ENCODE data around the gene ZNF121. TPM values are rescaled to one million over a fixed set of nuclear protein-coding genes. Genes with fewer than 3 reads are reported as not detected.
"Not testable (repeated sequence)": the region's sequence is repeated elsewhere in the genome, so short reads cannot be mapped to it uniquely, and the experiment has no call there.

Gene ZNF121
- total RNA-seq (2014; rRNA removed; shearing (Covaris generic); ENCODE audit: low replicate concordance) = 7.4 and 13.3 TPM in 2 replicates

DNA sequence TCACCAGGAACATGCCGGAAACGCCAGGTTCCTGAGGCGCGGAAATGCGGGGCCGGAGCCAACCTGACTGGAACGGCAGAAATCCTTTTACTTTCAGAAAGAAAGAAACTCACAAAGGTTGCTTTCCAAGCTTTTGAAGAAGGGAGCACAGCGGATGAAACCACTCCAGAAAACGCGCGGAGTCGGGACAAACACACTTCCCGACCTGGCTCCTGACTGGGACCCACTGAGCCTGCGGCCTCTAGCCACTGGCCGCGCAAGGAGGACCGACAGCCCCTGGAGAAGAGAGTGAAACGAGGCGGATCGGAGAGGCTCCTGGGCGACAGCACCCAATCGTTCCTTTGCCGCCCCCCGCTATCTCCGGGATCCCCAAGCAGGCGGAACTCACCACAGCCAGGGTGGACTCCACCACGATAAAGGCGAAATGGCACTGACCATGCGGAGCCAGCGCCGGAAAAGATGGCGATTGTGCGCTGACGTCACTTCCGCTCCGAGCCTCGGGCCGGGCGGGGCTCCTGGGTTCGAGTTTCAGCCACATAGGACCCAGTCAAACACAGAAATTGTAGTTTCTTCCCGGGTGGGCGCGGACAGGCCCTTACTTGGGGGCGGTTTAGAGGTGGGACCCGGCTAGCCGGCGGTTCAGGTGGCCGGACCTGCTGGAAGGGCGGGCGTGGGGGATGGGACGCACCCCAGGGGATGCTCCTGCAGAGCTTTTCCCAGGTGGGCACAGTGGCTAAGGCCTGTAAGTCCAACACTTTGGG is at the start of gene ZNF121:
Gene ZNF121, minus strand, starts transcription at position 432 of the 761 bp plus-strand sequence. CDS start 16,407 bp downstream, outside the sequence.
- in situ Hi-C loops (cut with HindIII; ENCODE audit: low pct_unique_long_range_greater_than_20kb, low sequenced_read_pairs) = no loop called here
- DNase-seq (ENCODE audit: low read depth) = peak; percentile 76

DNA sequence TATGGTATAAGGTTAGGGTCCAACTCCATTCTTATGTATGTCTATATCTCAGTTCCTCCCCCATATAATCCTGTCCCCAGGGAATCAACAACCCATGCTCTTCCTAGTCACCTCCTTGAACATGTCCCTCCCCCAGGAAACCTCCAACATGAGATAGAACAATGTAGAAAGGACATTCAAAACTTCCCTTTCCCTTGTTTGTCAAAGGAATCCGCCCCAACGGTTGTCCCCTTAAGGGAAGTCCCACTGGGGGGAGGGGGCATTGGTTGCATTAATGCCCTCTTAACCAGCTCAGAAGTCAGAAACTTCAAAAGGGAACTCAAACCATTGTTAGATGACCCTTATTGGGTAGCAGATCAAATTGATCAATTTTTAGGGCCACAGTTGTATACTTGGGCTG is 43.6 kb upstream of the ZNF121 start:
- no peak for DNase-seq (ENCODE audit: low read depth)
- in situ Hi-C loops (cut with HindIII; ENCODE audit: low pct_unique_long_range_greater_than_20kb, low sequenced_read_pairs) = no loop called here

DNA sequence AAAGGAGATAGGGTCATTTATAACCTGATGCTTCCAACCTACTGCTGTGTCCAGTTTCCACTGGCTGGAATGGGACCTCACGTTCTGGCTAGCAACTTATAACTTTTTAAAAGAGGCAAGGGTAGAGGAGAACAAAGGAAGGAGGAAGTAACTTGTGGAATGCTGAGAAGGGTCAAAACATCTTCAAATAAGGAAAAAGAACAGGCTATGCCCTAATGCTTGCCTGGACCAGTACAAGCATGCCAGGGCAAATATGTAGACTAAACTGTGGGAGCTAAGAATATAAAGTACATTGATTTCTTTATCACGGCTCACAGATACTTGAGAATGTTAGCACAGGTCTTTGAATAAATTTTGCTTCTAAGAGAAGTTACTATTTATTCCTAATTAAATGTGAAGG is 38.2 kb upstream of the ZNF121 start:
- DNase-seq (ENCODE audit: low read depth) = no peak
- in situ Hi-C loops (cut with HindIII; ENCODE audit: low pct_unique_long_range_greater_than_20kb, low sequenced_read_pairs) = no loop called here

DNA sequence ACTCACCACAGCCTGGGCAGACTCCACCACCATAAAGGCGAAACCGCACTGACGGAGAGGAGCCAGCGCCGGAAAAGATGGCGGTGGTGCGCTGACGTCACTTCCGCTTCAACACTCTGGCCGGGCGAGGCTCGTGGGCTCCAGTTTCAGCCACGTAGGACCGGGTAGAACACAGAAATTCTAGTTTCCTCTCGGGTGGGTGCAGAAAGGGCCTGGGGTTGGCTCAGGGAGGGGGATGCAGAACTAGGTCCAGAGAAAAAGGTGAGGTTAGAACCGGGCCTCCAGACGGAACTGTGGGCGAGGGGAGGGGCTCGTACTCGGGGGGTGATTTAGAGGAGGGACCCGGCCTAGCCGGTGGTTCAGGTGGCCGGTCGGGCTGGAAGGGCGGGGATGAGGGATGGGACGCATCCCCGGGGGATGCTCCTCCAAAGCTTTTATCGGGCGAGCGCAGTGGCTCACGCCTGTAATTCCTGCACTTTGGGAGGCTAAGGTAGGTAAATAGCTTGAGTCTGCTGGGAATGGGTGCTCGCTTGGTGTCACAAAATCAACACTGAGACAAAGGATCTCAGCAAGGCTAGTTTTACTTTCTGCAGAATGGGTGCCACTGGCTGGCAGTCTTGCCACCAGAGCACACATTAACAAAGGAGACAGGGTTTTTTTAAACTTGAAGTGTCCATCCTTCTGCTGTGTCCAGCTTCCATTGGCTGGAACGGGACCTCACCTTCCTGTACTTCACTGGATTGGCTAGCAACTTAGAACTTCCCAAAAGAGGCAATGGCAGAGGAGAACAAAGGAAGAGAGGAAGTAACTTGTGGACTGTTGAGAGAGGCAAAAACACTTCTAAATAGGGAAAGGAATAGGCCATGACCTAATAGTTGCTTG is 37.1 kb upstream of the ZNF121 start, which contains the start of gene ZNF561:
Gene ZNF561, minus strand, starts transcription at position 77 of the 882 bp plus-strand sequence. CDS start 1,776 bp downstream, outside the sequence.
- DNase-seq (ENCODE audit: low read depth) = peak; percentile 80
- in situ Hi-C loops (cut with HindIII; ENCODE audit: low pct_unique_long_range_greater_than_20kb, low sequenced_read_pairs) = no loop called here

DNA sequence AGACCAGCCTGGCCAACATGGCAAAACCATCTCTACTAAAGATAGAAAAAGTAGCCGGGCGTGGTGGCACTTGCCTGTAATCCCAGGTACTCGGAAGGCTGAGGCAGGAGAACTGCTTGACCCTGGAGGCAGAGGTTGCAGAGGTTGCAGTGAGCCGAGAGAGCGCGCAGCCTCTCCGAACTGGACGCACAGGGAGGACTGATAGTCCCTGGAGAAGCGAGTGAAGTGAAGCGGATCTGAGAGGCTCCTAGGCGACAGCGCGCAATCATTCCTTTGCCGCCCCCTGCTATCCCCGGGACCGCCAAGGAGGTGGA is 36.5 kb upstream of the ZNF121 start:
- in situ Hi-C loops (cut with HindIII; ENCODE audit: low pct_unique_long_range_greater_than_20kb, low sequenced_read_pairs) = no loop called here
- DNase-seq (ENCODE audit: low read depth) = no peak

DNA sequence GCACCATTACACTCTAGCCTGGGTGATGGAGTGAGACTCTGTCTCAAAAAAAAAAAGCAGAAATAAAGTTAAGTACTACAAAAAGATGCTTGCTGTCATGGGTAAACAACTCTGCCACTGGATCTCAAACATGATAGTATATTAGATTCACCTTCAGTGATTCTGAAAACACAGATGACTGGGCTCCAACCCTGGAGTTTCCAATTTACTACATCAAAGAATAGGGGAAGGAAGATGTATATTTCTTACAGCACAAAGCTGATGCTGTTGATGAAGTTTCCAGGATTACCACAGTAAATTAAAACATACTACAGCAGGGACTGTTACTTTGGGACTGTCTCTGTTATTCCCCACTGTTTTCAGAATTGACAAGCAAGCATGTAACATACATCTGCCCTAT is 31.5 kb upstream of the ZNF121 start:
- in situ Hi-C loops (cut with HindIII; ENCODE audit: low pct_unique_long_range_greater_than_20kb, low sequenced_read_pairs) = no loop called here
- DNase-seq (ENCODE audit: low read depth) = no peak

DNA sequence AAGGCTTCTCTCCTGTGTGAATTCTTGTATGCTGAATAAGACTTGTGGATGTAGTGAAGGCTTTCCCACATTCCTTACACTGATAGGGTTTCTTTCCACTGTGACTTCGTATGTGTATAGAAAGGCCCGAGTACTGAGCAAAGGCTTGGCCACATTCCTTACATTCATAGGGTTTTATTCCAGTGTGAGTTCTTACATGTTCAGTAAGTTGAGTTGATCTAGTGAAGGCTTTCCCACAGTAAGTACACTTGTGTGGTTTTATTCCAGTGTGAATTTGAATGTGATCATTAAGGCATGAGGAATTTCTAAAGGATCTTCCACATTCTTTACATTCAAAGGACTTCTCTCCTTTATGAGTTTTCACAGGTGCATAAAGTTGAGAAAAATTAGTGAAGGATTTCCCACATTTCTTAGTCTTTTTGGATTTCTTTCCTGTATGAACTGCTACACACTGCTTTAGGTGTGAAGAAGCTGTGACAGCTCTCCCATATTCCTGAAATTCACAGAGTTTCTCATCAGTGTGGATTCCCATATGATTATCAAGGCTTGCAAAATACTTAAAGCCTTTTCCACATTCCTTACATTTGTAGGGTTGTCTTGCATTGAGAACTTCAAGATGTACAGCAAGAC is 26.3 kb upstream of the ZNF121 start:
- no peak for DNase-seq (ENCODE audit: low read depth)
- in situ Hi-C loops (cut with HindIII; ENCODE audit: low pct_unique_long_range_greater_than_20kb, low sequenced_read_pairs) = no loop called here

DNA sequence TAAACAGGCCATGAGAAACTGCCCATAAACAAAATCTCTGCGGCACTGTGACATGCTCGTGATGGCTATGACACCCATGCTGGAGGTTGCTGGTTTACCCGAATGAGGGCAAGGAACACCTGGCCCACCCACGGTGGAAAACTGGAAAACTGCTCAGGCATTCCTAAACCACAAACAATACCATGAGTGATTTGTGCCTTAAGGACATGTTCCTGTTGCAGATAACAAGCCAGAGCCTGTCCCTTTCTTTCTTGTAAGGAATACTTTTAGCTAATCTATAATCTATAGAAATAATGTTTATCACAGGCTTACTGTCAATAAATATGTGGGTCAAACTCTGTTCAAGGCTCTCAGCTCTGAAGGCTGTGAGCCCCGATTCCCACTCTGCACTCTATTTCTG is 24.6 kb upstream of the ZNF121 start:
- in situ Hi-C loops (cut with HindIII; ENCODE audit: low pct_unique_long_range_greater_than_20kb, low sequenced_read_pairs) = no loop called here

DNA sequence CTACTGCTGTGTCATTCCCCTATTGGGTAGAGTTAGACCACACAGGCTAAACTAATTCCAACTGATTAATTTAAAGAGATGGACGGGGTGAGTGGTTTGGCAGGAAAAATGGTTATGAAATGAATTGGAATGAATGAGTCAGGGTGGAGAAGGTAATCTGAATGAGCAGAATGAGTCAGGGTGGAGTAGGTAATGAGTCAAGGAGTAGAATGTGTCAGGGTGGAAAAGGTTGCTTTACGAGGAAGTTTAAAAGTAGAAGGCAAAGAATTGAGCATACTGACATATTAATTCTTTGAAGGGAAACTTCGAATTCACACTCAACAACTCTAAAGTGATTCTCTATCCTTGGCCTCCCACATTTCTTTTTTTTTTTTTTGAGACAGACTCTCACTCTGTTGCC is 12.7 kb upstream of the ZNF121 start:
- no peak for DNase-seq (ENCODE audit: low read depth)
- in situ Hi-C loops (cut with HindIII; ENCODE audit: low pct_unique_long_range_greater_than_20kb, low sequenced_read_pairs) = no loop called here

More for the DNA sequence above, 24.6 kb upstream of the ZNF121 start:
- no peak for DNase-seq (ENCODE audit: low read depth)

DNA sequence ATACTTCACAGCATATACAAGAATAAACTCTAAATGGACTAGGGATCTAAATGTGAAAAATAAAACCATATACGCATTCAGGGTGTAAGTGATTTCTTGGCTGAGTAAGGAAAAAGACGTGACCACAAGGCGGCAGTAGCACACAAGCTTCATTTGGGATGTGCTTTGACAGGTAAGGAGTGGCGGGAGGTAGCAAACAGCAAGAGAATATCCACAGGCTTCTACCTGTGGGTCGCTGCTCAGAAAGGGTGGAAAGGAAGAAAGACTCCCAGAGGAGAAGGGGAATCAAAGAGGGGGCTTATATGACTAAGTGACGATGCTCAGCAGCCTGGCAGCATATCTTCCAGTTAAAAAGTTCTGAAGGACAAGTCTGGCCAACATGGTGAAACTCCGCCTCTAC is 2.5 kb upstream of the ZNF121 start:
- in situ Hi-C loops (cut with HindIII; ENCODE audit: low pct_unique_long_range_greater_than_20kb, low sequenced_read_pairs) = no loop called here
- DNase-seq (ENCODE audit: low read depth) = peak; percentile 35

DNA sequence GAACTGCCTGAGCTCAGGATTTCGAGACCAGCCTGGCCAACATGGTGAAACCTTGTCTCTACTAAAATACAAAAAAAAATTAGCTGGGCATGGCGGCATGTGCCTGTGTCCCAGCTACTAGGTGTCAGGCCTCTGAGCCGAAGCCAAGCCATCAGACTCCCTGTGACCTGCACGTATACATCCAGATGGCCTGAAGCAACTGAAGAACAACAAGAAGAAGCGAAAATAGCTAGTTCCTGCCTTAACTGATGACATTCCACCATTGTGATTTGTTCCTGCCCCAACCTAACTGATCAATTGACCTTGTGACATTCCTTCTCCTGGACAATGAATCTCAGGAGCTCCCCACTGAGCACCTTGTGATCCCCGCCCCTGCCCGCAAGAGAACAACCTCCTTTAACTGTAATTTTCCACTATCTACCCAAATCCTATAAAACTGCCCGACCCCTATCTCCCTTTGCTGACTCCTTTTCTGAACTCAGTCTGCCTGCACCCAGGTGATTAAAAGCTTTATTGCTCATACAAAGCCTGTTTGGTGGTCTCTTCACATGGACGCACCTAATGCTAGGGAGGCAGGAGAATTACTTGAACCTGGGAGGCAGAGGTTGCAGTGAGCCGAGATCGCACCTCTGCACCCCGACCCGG is 2.1 kb downstream of the ZNF121 start:
- DNase-seq (ENCODE audit: low read depth); in situ Hi-C loops (cut with HindIII; ENCODE audit: low pct_unique_long_range_greater_than_20kb, low sequenced_read_pairs): not testable (repeated sequence)

DNA sequence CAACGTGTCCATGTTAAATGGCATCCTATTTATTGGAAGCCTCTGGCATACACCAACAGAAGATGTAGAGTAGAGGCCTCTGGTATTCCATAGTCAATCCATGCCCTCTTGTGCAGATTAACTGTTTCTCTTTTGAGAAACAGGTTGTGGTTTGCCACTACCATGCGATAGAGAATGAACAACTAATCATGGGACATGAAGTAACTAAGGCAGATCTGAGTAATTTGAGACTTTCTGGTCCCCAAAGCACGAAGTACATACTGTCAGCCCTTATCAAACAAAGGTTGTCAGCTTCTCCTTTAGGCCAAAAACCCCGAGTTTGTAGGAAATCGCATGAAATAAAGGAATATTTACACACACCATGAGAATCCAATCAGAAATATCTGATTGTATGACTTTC is 3.6 kb downstream of the ZNF121 start:
- in situ Hi-C loops (cut with HindIII; ENCODE audit: low pct_unique_long_range_greater_than_20kb, low sequenced_read_pairs) = no loop called here
- DNase-seq (ENCODE audit: low read depth) = no peak

DNA sequence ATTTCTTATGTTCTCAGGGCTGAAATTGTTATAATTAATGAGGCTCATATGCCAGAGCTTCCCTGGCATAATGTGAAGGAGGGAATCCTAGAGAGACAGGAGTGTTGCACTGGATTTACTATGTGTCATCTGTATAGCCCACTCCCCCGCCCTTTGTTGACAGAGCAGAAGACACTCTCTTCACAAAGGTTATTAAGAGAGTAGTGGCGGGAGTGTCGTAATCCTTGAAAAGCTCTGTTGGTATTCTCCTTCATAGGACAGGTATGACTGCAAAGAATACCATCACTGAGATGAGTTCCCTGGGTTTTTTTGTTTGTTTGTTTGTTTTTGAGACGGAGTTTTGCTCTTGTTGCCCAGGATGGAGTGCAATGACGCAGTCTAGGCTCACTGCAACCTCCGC is 14.0 kb downstream of the ZNF121 start:
- in situ Hi-C loops (cut with HindIII; ENCODE audit: low pct_unique_long_range_greater_than_20kb, low sequenced_read_pairs) = no loop called here
- no peak for DNase-seq (ENCODE audit: low read depth)

DNA sequence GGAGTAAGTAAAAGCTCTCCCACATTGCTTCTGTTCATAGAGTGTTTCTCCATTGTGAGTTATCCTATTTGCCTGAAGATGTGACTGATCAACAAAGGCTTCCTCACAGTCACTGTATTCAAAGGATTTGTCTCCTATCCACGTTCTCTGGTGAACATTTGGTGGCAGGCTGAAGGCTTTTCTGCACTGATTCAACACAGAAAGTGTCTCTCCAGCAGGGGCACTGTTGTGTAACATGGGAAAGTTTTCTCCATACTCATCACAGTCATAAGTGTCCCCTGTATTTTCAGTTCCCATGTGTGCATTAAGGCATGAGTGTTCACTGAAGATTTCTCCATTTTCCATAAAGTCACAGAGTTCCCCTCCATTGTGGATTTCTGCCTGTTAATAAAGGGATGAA is 17.6 kb downstream of the ZNF121 start:
- in situ Hi-C loops (cut with HindIII; ENCODE audit: low pct_unique_long_range_greater_than_20kb, low sequenced_read_pairs) = no loop called here
- no peak for DNase-seq (ENCODE audit: low read depth)

DNA sequence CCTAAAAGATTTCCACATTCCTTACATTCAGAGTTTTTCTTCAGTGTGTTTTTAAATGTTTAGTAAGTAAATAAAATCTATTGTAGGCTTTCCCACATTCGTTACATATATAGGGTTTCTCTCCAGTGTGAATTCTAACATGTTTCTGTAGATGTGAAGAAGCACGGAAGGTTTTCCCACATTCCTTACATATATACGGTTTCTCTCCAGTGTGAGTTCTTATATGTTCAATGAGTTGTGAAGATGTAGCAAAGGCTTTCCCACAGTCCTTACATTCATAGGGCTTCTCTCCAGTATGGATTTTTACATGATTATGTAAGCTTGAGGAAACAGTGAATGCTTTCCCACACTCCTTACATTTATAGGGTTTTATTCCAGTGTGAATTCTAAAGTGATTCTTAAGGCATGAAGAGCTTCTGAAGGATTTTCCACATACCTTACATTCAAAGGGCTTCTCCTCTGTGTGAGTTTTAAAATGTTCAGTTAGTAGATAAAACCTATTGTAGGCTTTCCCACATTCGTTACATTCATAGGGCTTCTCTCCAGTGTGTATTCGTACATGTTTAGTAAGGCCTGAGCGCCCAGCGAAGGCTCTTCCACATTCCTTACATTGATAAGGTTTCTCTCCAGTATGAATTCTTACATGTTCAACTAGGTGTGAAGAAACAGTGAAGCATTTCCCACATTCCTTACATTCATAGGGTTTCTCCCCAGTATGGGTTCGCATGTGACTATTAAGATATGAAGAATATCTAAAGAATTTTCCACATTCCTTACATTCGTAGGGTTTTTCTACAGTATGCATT is 18.2 kb downstream of the ZNF121 start:
- peak; percentile 8 for DNase-seq (ENCODE audit: low read depth)
- in situ Hi-C loops (cut with HindIII; ENCODE audit: low pct_unique_long_range_greater_than_20kb, low sequenced_read_pairs) = no loop called here

DNA sequence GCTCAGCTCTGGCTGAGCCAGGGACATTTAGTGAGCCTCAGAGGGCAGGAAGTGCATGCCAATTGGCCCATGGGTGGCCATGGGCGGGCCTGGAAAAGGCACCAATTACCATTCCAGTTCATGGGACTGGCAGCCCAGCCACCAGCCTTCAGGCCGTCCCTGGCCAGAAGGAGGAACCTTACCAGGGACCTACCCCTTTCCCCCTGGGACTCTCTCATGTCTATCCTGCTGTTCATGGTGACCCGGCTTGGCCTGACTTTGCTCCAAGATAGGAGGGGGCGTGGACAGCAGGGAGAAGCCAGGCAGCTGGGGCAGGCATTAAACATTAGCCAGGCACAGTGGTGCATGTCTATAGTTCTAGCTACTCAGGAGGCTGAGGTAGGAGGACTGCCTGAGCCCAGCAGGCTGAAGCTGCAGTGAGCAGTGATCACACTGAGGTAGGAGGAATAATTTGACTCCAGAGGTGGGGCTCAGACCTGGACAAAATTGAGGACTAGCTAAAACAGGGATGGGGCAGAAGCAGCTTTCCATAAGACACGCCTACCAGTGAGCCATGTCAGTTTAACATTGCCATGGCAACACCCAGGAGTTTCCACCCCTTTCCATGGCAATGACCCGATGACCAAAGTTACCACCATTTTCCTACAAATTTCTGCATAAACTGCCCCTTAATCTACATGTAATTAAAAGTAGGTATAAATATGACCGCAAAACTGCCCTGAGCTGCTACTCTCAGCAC is 31.6 kb downstream of the ZNF121 start:
- in situ Hi-C loops (cut with HindIII; ENCODE audit: low pct_unique_long_range_greater_than_20kb, low sequenced_read_pairs) = no loop called here

DNA sequence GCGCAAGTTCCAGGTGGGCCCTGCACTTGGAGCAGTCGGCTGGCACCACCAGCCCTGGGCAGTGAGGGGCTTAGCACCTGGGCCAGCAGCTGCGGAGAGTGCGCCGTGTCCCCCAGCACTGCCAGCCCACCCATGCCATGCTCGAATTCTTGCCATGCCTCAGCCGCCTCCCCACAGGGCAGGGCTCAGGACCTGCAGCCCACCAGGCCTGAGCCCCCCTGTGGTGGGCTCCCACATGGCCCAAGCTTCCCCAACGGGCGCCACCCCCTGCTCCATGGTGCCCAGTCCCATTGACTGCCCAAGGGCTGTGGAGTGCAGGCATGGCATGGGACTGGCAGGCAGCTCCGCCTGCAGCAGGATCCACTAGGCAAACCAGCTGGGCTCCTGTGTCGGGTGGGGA is 36.4 kb downstream of the ZNF121 start:
- no peak for DNase-seq (ENCODE audit: low read depth)
- in situ Hi-C loops (cut with HindIII; ENCODE audit: low pct_unique_long_range_greater_than_20kb, low sequenced_read_pairs) = no loop called here

More for the DNA sequence above, 31.6 kb downstream of the ZNF121 start:
- DNase-seq (ENCODE audit: low read depth) = no peak

Data from Caki2 (cell line).